Panc1 (cell line): ENCODE results near the gene SSH2. TPM values are rescaled to one million over a fixed set of nuclear protein-coding genes. Genes with fewer than 3 reads are reported as not detected.

Experiments used
- ATAC-seq: fragments of 200-7000 bp; cut with Tn5 transposase; 2 replicates; pipeline ENCODE4 v1.9.1; 2020; ENCODE audit warnings: mild to moderate bottlenecking, moderate library complexity
- BruUV-seq: library from RNA; stranded (reverse); fragments of 400-500 nt; replicated peaks from 2 replicates; lab custom pipeline; 2021; lab: Mats Ljungman, UMichigan
- CTCF ChIA-PET: fragments of 300-600 bp; sonication (Branson Sonifier 250); formaldehyde crosslinking; loops from one replicate; lab custom pipeline; 2022; ENCODE audit warnings: antibody characterized with exemption; lab: Charles Lee
- POLR2A ChIA-PET: fragments of 300-600 bp; sonication (Branson Sonifier 250); formaldehyde crosslinking; loops from one replicate; lab custom pipeline; 2022; ENCODE audit warnings: antibody characterized with exemption; lab: Charles Lee
- DNase-seq: peaks from one replicate; pipeline ENCODE4 v3.0.0-alpha.2; 2010; ENCODE audit warnings: low read depth, low spot score
- H3K27ac ChIP-seq: 2 replicates; pipeline ENCODE4 v1.5.1; 2011; ENCODE audit warnings: mild to moderate bottlenecking, low read length, inconsistent platforms
- H3K27me3 ChIP-seq: fragments of 200-500 bp; sonication (Bioruptor generic); 2 replicates; pipeline ENCODE4 v1.6.0; 2014; ENCODE audit warnings: low read length, inconsistent platforms; ENCODE audit not compliant: control insufficient read depth, insufficient read depth
- H3K36me3 ChIP-seq: fragments of 200-500 bp; sonication (Bioruptor generic); 2 replicates; pipeline ENCODE4 v1.5.1; 2014; ENCODE audit warnings: inconsistent platforms, mild to moderate bottlenecking, low read length, moderate library complexity; ENCODE audit not compliant: control insufficient read depth, insufficient read depth
- H3K4me1 ChIP-seq: 2 replicates; pipeline ENCODE4 v1.5.1; 2011; ENCODE audit warnings: inconsistent platforms, mild to moderate bottlenecking, low read length, moderate library complexity; ENCODE audit not compliant: control insufficient read depth, insufficient read depth
- H3K4me3 ChIP-seq, 2 experiments: 2 replicates each; pipeline ENCODE4 v1.5.1; 2011 to 2012; ENCODE audit warnings: low read depth in 2 of 2, low read length in 2 of 2, mild to moderate bottlenecking in 2 of 2, inconsistent platforms in 1 of 2, moderate library complexity in 1 of 2
- H3K9me3 ChIP-seq: fragments of 200-500 bp; sonication (Bioruptor generic); 2 replicates; pipeline ENCODE4 v1.5.1; 2014; ENCODE audit warnings: low read depth, mild to moderate bottlenecking, inconsistent platforms, low read length, moderate library complexity; ENCODE audit not compliant: control insufficient read depth, insufficient read depth
- CTCF ChIP-seq: fragments of 450-650 bp; IDR thresholded peaks from 2 replicates; pipeline ENCODE4 v1.5.1; 2017; ENCODE audit warnings: mild to moderate bottlenecking
- POLR2AphosphoS5 ChIP-seq: IDR thresholded peaks from 2 replicates; pipeline ENCODE4 v1.6.1; 2012; ENCODE audit warnings: mild to moderate bottlenecking, low read depth, low read length, moderate library complexity
- SIN3A ChIP-seq: IDR thresholded peaks from 2 replicates; pipeline ENCODE4 v1.6.1; 2012; ENCODE audit warnings: low read depth, mild to moderate bottlenecking, low read length, moderate library complexity, borderline replicate concordance; ENCODE audit not compliant: insufficient read depth
- TCF7L2 ChIP-seq: IDR thresholded peaks from 2 replicates; pipeline ENCODE4 v1.6.1; 2011; ENCODE audit warnings: mild to moderate bottlenecking, low read depth, low read length, inconsistent platforms
- in situ Hi-C: cut with HindIII; loops from 2 replicates; pipeline ENCODE4 v1.10.0; 2016; ENCODE audit warnings: low sequenced_read_pairs, low pct_unique_long_range_greater_than_20kb
- intact Hi-C: fragments of 100-400 bp; cut with micrococcal nuclease; formaldehyde crosslinking; loops from one replicate; pipeline ENCODE4 v1.10.0; 2022; ENCODE audit not compliant: unreplicated experiment
- total RNA-seq: library from RNA; stranded (reverse); gene quantifications from one replicate; pipeline ENCODE4 v1.2.1, GENCODE V29; 2021; ENCODE audit not compliant: unreplicated experiment
- TF ChIP-seq, protein P1 (sequence below), 2 experiments: IDR thresholded peaks; 2 replicates each; pipeline ENCODE4 v1.6.1; 2011 to 2012; ENCODE audit warnings: low read depth in 2 of 2, control low read depth in 1 of 2, low read length in 1 of 2, mild to moderate bottlenecking in 1 of 2, moderate library complexity in 1 of 2; ENCODE audit not compliant: insufficient read depth in 1 of 2

The SSH2 gene
- total RNA-seq, 1 experiment from 2014 or later: 30.6 TPM

- POLR2A ChIA-PET: interaction anchor here (0.9 kb wide), 1 partner anchor 24 kb away, joined by 3 read pairs; no protein-coding TSS in a partner anchor
- CTCF ChIA-PET: interaction anchor here (0.6 to 2.1 kb wide), 5 partner anchors 18 to 246 kb away, joined by 3 to 7 read pairs (median 5); no protein-coding TSS in a partner anchor
Observed at GRCh38 chr17:29615492-29616299, 314.3 kb downstream of the SSH2 start.

DNA sequence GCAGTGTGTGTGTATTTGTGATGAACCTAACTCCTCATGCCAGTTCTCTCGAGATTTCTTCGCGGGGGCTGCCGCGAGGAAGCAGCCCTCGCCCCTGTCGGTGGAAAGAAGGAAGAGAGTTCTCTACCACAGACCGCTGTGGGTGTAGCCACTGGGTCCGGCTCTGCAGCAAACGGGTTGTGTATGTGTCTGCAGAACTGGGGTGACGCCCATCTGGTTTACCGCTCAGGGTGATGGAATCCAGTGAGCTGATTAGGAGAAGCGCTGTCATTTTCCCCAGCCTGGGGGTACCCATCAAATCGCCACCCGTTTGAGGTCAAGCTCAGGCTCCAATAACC, 315.0 kb downstream of the SSH2 start:
- Histone ChIP-seq H3K27me3 (no peaks in the 10 kb centered on the region), H3K4me1 (peaks cover 37% of the 10 kb centered on the region), H3K36me3 (no peaks in the 10 kb centered on the region), H3K4me3 (peak overlapping the region; percentile 40 to 54), H3K9me3 (no peaks in the 10 kb centered on the region), H3K27ac (peak overlapping the region; percentile 42)
- TF ChIP-seq, protein P1, sequence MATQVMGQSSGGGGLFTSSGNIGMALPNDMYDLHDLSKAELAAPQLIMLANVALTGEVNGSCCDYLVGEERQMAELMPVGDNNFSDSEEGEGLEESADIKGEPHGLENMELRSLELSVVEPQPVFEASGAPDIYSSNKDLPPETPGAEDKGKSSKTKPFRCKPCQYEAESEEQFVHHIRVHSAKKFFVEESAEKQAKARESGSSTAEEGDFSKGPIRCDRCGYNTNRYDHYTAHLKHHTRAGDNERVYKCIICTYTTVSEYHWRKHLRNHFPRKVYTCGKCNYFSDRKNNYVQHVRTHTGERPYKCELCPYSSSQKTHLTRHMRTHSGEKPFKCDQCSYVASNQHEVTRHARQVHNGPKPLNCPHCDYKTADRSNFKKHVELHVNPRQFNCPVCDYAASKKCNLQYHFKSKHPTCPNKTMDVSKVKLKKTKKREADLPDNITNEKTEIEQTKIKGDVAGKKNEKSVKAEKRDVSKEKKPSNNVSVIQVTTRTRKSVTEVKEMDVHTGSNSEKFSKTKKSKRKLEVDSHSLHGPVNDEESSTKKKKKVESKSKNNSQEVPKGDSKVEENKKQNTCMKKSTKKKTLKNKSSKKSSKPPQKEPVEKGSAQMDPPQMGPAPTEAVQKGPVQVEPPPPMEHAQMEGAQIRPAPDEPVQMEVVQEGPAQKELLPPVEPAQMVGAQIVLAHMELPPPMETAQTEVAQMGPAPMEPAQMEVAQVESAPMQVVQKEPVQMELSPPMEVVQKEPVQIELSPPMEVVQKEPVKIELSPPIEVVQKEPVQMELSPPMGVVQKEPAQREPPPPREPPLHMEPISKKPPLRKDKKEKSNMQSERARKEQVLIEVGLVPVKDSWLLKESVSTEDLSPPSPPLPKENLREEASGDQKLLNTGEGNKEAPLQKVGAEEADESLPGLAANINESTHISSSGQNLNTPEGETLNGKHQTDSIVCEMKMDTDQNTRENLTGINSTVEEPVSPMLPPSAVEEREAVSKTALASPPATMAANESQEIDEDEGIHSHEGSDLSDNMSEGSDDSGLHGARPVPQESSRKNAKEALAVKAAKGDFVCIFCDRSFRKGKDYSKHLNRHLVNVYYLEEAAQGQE (IDR thresholded peaks at IDR 0.05; ENCODE audit: insufficient read depth in 1 of 2, low read depth in 2 of 2, low read length in 1 of 2): no peak
- no peak; the same call in 1 of the 2 replicates for TF ChIP-seq POLR2AphosphoS5
- no peak for TF ChIP-seq TCF7L2
- no peak for TF ChIP-seq CTCF
- TF ChIP-seq SIN3A: no peak
- BruUV-seq: no TSS peak
- ATAC-seq: peak; percentile 17
- intact Hi-C loops (no loop called here), in situ Hi-C loops (no loop called here)
- no peak for DNase-seq
- CTCF ChIA-PET: no interaction called here
- POLR2A ChIA-PET: no interaction called here

More at GRCh38 chr17:29615492-29616299, 314.3 kb downstream of the SSH2 start:
- peak overlapping the region; percentile 40 to 54 for H3K4me3 ChIP-seq
- H3K4me1 ChIP-seq: peaks cover 37% of the 10 kb centered on the region
- intact Hi-C loops (no loop called here), in situ Hi-C loops (no loop called here)
- DNase-seq (no peak), ATAC-seq (peak; percentile 83)
- peak overlapping the region; percentile 19; the same call in 1 of the 2 replicates for H3K27ac ChIP-seq
- no peaks in the 10 kb centered on the region for H3K9me3 ChIP-seq
- no peaks in the 10 kb centered on the region for H3K27me3 ChIP-seq
- H3K36me3 ChIP-seq: no peaks in the 10 kb centered on the region
- no TSS peak for BruUV-seq
- no peak; the same call in 1 of the 2 replicates for TF ChIP-seq POLR2AphosphoS5
- TF ChIP-seq SIN3A: peak; percentile 40; the same call in 1 of the 2 replicates
